ENCODE results near the gene OR2J2.
"Not testable (repeated sequence)": the region's sequence is repeated elsewhere in the genome, so short reads cannot be mapped to it uniquely, and the experiment has no call there.

The OR2J2 gene

DNA sequence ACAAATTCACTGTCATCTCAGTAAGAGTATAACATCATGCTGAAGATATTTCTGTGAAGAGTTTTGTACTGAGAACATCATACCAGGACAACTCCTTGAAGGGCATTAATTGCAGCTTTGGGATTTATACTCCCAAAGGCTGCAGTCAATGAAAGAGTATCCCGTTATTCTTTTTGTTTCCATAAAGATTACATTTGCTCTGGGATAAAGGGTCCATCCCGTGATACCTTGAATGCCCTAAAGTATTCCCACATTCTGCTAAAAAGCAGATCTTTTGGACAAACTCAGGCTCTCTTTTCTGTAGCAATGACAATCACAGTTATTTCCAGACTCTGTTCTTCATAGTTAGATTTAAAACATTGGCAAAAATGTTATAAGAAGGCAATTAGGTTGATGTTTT lies at the start of gene OR2J2:
OR2J2 (plus strand) TSS at position 301 of the 400 bp plus-strand sequence. CDS start 2,729 bp downstream, outside the sequence.
- not testable (repeated sequence) for DNase-seq

DNA sequence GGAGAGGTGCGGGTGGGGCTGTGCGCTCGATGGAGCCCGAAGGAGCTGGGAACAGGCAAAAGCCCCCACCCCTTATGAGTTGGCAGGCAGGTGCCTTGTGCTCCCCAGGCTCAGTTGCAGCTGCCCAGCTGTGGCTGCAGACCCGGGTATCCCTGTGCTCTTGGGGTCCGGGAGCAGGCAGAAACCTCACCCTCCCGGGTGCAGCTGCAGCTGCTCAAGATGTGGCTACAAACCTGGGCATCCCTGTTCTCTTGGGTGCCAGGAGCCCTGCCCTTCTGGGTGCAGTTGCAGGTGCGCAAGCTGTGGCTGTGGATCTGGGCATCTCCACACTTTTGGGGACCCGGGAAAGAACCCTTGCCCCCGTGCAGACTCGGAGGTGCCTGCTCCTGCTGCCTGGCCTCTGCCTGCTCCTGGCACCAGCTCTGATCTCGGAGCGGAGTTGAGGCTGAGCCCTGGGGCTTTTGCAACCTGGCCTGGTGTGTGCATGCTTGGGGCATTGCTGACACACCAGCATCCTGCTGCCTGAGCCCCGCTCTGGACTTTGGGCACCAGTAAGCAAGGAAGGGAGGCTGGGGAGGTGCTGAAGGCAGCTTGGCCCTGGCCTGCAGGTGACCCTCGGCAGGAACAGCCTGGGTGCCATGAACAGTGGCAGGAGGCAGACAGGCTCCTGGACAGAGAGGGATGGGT lies 41.2 kb upstream of the OR2J2 start:
- DNase-seq = no peak

DNA sequence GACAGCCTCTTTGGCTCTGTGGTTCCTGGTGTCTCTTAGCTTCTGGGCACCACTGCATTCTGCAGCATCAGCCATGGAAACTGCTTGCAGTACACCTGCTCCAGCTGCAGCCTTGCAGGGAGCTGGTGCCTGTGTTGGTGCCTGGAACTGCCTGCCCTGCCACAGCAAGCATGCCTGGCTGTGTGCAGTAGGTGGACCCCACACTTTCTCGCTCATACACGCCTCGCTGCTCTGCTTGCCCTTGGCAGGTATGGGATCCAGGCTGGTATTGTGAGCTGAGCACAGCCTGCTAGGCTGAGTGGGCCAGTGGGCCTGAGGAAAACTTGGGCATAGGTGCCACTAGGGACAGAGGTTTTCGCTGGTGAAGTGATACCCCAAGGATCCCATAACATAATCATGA lies 40.1 kb upstream of the OR2J2 start:
- DNase-seq = no peak

DNA sequence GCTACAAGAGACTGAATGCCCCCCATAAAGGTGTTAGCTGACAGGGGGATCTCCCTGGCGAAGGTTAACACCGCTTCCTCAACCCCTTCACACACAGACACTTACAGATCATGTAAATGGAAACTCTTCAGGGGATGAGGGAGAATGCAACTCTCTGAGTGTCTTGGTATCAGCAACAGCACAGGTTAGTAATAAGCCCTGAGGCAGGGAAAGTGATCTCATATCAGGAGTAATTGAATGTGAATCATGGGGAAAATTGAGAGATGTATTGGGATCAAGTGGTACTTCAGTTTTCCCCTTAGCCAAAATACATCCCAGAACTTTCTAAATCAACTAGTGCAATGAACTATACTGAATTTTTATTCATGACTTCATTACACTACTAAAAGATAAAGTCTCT lies 39.0 kb upstream of the OR2J2 start:
- DNase-seq = no peak

DNA sequence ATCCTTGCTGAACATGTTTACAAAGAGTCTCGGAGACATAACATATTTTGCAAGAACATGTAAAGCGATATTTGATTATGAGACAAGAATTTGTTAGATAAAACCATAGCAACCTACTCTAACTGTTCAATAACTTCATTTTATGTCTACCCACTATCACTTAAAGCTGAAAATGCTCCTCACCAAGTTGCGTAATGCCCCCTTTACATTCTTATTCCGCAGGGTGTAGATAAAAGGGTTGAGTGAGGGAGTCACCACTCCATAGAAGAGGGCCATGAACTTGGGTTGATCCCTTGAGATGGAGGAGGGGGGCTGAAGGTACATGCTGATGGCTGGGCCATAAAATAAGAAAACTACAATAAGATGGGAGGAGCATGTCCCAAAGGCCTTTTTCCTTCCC lies 33.0 kb upstream of the OR2J2 start:
- DNase-seq = no peak

DNA sequence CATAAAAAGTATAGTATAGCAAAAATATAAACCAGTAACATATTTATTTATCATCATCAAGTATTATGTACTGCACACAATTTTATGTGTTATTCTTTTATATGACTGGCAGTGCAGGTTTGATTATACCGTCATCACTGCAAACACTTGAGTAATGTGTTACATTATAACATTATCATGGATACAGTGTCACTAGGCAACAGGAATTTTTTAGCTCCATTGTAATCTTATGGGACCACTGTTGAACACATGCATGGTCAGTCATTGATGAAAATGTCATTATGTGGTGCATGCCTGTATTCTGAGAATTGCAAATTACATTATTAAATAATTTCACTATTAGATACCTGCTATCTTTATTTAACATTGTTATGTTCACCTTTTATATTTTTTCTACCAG lies 29.1 kb upstream of the OR2J2 start:
- no peak for DNase-seq

DNA sequence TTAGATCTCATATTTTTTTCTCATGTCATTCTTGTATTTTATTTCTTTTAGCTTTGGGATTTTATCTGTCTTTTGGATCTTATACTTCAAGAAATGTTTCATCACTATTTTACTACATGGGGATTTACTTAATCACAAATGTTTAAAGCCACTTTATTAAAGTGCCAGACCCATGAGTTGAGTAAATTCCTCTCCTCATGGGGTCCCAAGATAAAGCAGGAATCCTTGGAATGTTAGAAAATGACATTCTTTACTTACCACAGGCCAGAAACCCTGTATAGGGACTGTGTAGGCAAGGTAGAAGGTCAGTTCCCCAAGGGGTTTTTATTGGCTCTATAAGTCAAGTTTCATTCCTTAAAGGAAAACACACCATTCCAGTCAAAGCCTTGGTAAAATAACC lies 28.4 kb upstream of the OR2J2 start:
- no peak for DNase-seq

DNA sequence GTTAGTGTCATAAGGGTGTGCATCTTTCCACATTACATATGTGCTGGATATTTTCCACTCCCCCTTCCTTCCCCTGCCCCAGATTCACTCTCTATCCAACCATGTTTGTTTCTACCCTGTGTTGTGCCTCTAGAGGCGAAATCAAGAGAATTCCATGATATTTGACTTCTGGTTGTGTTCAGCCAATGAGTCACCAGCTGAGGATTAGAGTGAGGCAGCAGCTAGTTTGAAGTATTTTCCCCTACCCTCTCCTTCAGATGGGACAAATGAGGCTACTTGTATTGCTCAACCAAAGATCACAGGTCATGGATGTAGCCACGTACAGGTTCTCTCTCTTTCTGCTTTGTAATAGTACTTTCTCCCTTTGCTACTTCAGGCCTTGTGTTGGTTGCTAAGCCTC lies 24.5 kb upstream of the OR2J2 start:
- no peak for DNase-seq

DNA sequence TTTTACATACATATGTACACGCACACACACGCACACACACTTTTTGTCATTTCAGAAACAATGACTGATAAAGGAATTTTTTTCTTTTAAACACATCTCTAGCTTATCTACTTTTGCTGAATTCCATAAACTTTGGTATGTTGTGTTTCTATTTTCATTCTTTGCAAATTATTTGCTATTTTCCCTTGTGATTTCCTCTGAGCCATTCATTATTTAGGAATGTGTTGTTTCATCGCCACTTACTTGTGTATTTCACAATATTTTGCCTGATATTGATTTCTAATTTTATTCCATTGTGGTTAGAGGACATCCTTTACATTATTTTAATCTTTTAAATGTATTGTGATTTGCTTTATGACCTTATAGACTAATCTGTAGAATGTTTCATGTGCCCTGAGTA lies 23.6 kb upstream of the OR2J2 start:
- DNase-seq = no peak

DNA sequence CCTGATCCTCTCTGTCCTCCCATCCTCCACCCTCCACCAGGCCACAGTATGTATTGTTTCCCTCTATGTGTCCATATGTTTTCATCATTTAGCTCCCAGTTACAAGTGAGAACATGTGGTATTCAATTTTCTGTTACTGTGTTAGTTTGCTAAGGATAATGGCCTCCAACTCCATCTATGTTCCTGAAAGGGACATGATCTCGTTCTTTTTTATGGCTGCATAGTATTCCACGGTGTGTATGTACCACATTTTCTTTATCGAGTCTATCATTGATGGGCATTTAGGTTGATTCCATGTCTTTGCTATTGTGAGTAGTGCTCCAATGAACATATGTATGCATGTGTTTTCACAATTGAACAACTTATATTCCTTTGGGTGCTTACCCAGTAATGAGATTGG lies 21.3 kb upstream of the OR2J2 start:
- not testable (repeated sequence) for DNase-seq

DNA sequence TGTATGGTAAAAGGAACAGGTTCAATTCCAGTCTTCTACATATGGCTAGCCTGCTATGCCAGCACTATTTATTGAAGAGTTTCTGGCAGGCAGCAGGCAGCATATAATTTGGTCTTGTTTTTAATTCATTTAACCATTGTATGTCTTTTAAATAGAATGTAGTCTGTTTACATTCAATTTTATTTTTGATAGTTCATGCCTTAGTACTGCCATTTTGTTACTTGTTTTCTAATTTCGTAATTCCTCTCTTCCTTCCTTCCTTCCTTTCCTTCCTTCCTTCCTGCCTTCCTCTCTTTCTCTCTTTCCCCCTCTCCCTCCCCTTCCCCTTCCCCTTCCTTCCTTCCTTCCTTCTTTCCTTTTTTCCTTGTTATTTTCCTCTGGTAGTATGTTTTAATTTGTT lies 17.6 kb upstream of the OR2J2 start:
- DNase-seq = no peak

DNA sequence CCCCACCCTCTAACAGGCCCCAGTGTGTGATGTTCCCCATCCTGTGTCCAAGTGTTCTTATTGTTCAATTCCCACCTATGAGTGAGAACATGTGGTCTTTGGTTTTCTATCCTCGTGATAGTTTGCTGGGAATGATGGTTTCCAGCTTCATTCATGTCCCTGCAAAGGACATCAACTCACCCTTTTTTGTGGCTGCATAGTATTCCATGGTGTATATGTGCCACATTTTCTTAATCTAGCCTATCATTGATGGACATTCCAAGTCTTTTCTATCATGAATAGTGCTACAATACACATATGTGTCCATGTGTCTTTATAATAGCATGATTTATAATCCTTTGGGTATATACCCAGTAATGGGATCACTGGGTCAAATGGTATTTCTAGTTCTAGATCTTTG lies 15.5 kb upstream of the OR2J2 start:
- not testable (repeated sequence) for DNase-seq

DNA sequence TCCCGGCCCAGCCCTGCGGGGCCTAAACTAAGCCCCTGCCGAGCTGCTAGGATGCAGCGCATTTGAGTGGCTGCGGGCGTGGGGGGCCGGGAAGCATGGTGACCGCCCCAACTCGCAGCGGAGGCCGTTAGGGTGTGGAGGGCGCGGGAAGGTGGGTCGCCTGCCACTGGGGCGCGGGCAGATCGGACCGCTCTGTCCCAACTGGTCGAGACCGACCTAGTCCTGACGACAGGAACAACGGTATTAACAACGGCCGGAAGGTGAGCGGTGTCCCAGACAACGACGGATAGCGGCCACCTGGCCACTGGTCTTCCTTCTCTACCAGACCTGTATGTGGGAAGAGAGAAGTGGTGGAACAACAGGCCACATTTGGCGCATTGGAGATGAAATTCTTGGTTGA lies 10.8 kb upstream of the OR2J2 start:
- DNase-seq = not testable (repeated sequence)

DNA sequence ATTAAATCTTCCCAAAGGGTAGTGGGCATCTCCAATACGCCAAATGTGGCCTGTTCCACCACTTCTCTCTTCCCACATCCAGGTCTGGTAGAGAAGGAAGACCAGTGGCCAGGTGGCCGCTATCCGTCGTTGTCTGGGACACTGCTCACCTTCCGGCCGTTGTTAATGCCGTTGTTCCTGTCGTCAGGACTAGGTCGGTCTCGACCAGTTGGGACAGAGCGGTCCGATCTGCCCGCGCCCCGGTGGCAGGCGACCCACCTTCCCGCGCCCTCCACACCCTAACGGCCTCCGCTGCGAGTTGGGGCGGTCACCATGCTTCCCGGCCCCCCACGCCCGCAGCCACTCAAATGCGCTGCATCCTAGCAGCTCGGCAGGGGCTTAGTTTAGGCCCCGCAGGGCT lies 5.1 kb upstream of the OR2J2 start:
- not testable (repeated sequence) for DNase-seq

DNA sequence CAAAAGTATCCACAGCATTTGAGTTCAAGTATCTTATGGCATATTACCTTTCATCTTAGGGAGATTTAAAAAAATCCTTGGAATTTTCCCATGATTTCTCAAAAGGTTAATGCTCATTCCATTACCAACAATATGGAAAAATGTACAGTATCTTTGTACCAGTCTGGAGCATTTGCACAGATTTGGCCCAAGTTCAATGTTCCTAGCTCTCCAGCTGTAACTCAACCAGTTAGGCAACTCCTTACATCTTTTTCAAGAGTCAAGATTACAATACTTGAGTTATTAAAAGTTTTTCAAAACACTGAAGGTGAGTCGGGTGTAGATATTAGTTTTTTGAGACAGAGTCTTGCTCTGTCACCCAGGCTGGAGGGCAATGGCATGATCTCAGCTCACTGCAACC lies 1.0 kb downstream of the OR2J2 start:
- no peak for DNase-seq

DNA sequence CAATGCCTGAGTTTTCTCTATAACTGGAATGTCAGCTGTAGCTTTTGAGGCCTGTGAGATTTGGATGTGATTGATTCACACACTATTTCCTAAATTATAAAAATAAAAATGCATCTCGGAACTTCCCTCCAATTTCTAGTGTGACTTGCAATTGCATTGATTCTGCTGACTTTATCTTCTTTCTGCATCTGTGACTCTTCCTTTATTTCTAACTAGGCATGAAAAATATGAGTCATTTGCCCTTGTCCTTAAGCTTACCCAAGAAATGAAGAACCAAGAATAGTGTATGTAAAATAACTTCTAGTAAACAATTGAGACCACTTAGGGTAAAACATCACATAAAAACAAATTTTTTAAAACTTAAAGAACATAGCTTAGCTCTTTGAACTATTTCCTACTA lies 12.9 kb downstream of the OR2J2 start:
- DNase-seq = no peak

DNA sequence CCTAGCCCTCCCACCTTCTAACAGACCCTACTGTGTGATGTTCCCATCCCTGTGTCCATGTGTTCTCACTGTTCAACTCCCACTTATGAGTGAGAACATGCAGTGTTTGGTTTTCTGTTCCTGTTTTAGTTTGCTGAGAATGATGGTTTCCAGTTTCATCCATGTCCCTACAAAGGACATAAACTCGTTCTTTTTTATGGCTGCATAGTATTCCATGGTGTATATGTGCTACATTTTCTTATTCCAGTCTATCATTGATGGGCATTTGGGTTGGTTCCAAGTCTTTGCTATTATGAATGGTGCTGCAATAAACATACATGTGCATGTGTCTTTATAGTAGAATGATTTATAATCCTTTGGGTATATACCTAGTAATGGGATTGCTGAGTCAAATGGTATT lies 18.0 kb downstream of the OR2J2 start:
- DNase-seq = not testable (repeated sequence)

DNA sequence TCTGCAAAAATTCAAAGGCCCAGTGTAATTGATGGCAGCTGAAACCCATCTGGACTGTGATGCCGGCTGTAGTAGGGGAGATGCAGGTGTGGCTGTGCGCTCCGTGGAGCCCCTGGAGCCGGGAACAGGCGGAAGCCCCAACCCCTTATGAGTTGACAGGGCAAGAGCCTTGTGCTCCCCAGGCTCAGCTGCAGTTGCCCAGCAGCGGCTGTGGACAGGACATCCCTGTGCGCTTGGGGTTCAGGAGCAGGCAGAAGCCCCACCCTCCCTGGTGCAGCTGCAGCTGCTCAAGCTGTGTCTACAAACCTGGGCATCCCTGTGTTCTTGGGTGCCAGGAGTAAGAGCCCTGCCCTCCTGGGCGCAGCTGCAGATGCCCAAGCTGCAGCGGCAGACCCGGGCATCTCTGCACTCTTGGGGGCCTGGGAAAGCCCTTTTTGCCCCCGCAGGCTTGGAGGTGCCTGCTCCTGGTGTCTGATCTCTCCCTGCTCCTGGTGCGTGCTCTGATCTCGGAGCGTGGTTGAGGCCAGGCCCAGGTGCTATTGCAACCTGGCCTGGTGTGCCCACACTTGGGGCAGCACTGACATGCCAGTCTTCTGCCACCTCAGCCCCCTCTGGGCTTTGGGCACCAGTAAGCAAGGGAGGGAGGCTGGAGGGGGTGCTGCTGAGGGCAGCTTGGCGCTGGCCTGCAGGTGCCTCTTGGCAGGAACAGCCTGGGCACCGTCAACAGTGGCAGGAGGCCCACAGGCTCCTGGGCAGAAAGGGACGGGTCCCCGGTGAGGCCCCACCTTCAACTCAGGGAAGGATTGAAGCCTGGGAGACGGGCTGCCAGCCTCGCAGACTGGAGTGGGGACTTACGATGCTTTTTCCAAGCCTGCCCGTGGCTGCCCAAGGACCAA lies 30.3 kb downstream of the OR2J2 start:
- DNase-seq = no peak

DNA sequence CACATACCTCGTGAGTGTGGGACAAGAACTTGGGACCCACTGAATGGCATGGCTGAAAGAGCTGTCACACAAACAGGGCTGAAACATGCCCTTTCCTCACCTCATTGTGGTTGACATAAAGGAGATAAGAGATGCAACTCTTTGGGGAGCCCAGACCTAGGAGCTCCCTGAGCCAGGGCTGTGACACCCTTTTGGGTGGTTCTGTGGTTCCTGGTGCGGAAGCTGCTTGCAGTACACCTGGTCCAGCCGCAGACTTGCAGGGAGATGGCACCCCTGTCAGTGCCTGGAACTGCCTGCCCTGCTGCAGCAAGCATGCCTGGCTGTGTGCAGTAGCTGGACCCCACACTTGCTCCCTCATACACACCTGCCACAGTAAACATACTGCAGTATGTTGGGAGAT lies 31.3 kb downstream of the OR2J2 start:
- DNase-seq = no peak

DNA sequence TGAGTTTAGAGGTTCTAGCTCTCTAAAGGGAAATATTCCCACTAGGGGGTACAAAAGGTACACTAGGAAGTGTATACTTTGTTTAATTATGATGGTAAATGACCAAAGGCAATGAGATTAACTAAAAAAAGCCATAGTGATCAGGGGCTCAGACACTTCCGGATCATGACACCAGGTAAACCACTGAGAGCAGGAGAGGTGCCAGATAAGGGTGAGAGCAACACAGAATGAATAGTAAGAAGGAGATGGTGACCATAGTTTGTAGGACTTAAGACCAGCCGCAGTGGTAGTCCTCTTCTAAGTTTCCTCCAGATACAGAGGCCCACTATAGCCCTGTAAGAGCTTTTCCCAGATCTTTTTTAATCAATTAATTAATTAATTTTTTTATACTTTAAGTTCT lies 40.8 kb downstream of the OR2J2 start:
- DNase-seq = no peak

DNA sequence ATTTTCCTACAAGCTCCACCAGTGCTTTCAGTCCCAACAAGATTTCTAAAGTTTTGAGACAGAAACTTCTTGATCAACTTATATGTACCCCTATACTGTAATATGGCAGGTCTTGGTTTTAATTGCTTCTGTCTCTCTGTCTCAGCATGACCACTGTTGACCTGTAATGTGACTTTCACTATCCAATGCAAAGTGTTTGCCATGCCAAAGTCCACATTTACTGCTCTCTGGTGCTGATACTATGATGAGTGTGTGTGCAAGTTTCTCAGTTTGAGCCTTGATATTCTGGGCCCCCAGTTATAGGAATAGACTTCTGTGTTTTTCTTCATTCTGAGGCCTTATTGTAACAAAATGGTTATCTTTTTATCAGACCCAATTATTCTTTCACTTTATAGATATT lies 45.8 kb downstream of the OR2J2 start:
- DNase-seq = no peak

DNA sequence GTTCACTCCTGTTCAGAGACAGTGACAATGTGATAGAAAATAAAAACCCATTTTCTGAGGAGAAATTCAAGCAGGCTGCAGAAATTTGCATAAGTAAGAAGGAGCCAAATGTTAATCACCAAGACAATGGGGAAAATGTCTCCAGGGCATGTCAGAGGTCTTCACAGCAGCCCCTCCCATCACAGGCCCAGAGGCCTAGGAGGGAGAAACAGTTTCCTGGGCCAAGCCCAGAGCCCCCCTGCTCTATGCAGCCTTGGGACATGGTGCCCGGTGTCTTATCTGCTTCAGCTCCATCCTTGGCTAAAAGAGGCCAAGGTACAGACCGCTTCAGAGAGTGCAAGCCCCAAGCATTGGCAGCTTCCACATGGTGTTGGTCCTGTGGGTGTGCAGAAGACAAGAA lies 46.5 kb downstream of the OR2J2 start:
- not testable (repeated sequence) for DNase-seq

DNA sequence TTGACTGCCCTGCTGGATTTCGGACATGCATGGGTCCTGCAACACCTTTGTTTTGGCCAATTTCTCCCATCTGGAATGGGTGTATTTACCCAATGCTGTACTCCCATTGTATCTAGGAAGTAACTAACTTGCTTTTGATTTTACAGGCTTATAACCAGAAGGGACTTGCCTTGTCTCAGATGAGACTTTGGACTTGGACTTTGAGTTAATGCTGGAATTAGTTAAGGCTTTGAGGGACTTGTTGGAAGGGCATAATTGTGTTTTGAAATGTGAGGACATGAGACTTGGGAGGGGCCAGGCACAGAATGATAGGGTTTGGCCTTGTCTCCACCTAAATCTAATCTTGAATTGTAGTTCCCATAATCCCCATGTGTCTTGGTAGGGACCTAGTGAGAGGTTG lies 47.3 kb downstream of the OR2J2 start:
- DNase-seq = not testable (repeated sequence)

Measured in NCI-H2171 treated with DMSO at 0.1 percent for 48 hours (cell line).